Measurements from ENCODE around the gene MLLT1.

Gene MLLT1

GRCh38 chr19:6276447-6276846 lies 3.3 kb downstream of the MLLT1 start:
- ATAC-seq (ENCODE audit: low read depth), result no peak
- TF ChIP-seq CTCF (IDR thresholded peaks at IDR 0.05; ENCODE audit: poor library complexity, severe bottlenecking), result no peak
- Histone ChIP-seq H3K4me1 (ENCODE audit: insufficient read depth, poor library complexity, severe bottlenecking) (peaks cover 34% of the 10 kb centered on the region), H3K4me3 (ENCODE audit: severe bottlenecking) (no peak overlapping the region), H3K9me3 (ENCODE audit: severe bottlenecking) (no peaks in the 10 kb centered on the region), H3K27me3 (ENCODE audit: insufficient read depth, poor library complexity, severe bottlenecking) (no peaks in the 10 kb centered on the region), H3K27ac (ENCODE audit: poor library complexity, severe bottlenecking) (no peak overlapping the region), H3K36me3 (ENCODE audit: low read depth) (no peaks in the 10 kb centered on the region)
- no peak for DNase-seq (ENCODE audit: low spot score)

DNA sequence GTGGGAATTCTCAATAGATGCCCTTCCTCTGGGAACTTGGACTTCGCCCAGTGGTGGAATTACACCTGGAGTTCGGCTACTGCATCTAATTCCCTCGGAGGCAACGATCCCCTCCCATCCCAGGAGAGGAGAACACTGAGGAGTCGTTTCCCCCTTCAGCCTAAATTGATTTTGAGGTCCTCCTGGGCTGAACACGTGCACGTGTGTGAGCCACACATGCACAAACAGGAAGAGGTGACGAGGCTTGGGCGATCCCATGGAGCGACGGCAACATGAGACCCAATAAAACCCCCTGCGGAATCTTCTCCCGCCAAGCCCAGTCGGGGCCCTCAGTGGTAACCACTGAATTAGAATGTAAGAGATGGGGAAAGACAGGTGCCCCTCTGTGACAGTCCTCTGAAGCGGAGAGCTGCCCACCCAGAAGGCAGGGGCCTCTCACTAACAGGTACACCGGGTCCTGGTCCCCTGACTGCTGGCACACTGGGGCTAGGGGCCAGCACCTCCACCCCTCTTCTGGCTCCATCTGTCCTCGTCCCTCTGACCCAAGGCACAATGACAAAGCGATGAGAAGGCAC lies 4.5 kb downstream of the MLLT1 start:
- TF ChIP-seq CTCF (IDR thresholded peaks at IDR 0.05; ENCODE audit: poor library complexity, severe bottlenecking), result no peak
- no peaks in the 10 kb centered on the region for H3K27me3 ChIP-seq (ENCODE audit: insufficient read depth, poor library complexity, severe bottlenecking)
- H3K4me1 ChIP-seq (ENCODE audit: insufficient read depth, poor library complexity, severe bottlenecking), result peaks cover 34% of the 10 kb centered on the region
- no peaks in the 10 kb centered on the region for H3K9me3 ChIP-seq (ENCODE audit: severe bottlenecking)
- DNase-seq (ENCODE audit: low spot score) (no peak), ATAC-seq (ENCODE audit: low read depth) (no peak)
- H3K4me3 ChIP-seq (ENCODE audit: severe bottlenecking), result no peak overlapping the region
- H3K36me3 ChIP-seq (ENCODE audit: low read depth), result peaks cover 4% of the 10 kb centered on the region
- peak overlapping the region; percentile 93 for H3K27ac ChIP-seq (ENCODE audit: poor library complexity, severe bottlenecking)

- peaks cover 9% of the 10 kb centered on the region for H3K36me3 ChIP-seq (ENCODE audit: low read depth)
- ATAC-seq (ENCODE audit: low read depth) (no peak), DNase-seq (ENCODE audit: low spot score) (no peak)
- H3K27me3 ChIP-seq (ENCODE audit: insufficient read depth, poor library complexity, severe bottlenecking), result no peaks in the 10 kb centered on the region
- no peak overlapping the region for H3K4me3 ChIP-seq (ENCODE audit: severe bottlenecking)
- no peaks in the 10 kb centered on the region for H3K9me3 ChIP-seq (ENCODE audit: severe bottlenecking)
- H3K27ac ChIP-seq (ENCODE audit: poor library complexity, severe bottlenecking), result peak overlapping the region; percentile 93
- TF ChIP-seq CTCF (IDR thresholded peaks at IDR 0.05; ENCODE audit: poor library complexity, severe bottlenecking), result no peak
- H3K4me1 ChIP-seq (ENCODE audit: insufficient read depth, poor library complexity, severe bottlenecking), result peaks cover 34% of the 10 kb centered on the region
Observed at GRCh38 chr19:6274756-6275155, 5.0 kb downstream of the MLLT1 start.

DNA sequence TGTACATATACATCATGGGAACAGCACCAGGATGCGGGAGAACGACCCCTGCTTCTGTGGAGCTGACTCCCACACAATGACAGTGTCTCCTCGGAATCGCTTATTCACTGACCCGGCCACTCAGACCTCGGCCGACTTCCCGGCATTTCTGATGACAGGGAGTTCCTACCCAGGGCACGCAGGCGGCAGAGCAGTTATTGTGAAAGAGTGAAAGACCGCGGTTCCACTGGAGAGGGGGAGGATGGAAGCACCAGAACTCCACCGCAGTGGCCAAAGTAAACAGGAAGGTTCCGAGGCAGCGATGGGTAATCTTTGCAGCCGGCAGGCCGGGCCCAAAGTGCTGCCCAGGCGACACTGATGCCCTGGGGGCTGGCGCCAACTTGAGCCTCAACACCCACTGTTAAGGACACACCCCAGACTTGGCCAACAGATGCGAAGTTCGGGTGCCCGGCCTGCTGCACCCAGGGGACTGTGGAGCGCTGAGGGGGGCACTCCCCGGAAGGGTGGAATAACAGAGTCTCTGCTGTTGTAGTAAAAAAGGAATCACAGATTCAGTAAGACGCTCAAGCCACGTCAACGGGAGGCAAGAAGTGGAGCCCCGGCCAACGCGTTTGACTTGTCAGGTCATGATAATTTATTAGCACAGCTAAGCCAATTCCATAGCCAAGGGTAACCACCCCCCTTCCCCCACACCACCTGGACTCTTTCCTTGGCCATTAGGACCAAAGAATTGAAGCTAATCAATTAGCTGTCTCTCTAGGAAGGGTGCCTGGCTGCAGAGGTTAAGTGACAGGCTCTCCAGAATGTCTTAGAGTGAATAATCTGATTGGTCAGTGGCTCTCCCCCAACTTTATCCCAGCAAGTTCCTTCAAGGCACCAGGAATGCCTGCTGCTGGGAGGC lies 5.8 kb downstream of the MLLT1 start:
- Histone ChIP-seq H3K4me1 (ENCODE audit: insufficient read depth, poor library complexity, severe bottlenecking) (peaks cover 34% of the 10 kb centered on the region), H3K9me3 (ENCODE audit: severe bottlenecking) (no peaks in the 10 kb centered on the region), H3K4me3 (ENCODE audit: severe bottlenecking) (no peak overlapping the region), H3K36me3 (ENCODE audit: low read depth) (peaks cover 17% of the 10 kb centered on the region), H3K27ac (ENCODE audit: poor library complexity, severe bottlenecking) (peak overlapping the region; percentile 93), H3K27me3 (ENCODE audit: insufficient read depth, poor library complexity, severe bottlenecking) (no peaks in the 10 kb centered on the region)
- ATAC-seq (ENCODE audit: low read depth), result peak; percentile 77
- peak; percentile 79 for DNase-seq (ENCODE audit: low spot score)
- no peak for TF ChIP-seq CTCF (IDR thresholded peaks at IDR 0.05; ENCODE audit: poor library complexity, severe bottlenecking)
